ENCODE data around the gene FSTL3. TPM values are rescaled to one million over a fixed set of nuclear protein-coding genes. Genes with fewer than 3 reads are reported as not detected.

FSTL3 gene
- total and polyA plus RNA-seq, 2 of the 13 experiments (the other 11 are each of a cell fraction or from before 2014, with no cell fraction given): 13.5 to 15.6 TPM

- TF ChIP-seq ARID5B (CRISPR knock-in tag; IDR thresholded peaks at IDR 0.05): no peak
- no peak for TF ChIP-seq RFXANK (CRISPR knock-in tag; IDR thresholded peaks at IDR 0.05)
- TF ChIP-seq, protein P1, sequence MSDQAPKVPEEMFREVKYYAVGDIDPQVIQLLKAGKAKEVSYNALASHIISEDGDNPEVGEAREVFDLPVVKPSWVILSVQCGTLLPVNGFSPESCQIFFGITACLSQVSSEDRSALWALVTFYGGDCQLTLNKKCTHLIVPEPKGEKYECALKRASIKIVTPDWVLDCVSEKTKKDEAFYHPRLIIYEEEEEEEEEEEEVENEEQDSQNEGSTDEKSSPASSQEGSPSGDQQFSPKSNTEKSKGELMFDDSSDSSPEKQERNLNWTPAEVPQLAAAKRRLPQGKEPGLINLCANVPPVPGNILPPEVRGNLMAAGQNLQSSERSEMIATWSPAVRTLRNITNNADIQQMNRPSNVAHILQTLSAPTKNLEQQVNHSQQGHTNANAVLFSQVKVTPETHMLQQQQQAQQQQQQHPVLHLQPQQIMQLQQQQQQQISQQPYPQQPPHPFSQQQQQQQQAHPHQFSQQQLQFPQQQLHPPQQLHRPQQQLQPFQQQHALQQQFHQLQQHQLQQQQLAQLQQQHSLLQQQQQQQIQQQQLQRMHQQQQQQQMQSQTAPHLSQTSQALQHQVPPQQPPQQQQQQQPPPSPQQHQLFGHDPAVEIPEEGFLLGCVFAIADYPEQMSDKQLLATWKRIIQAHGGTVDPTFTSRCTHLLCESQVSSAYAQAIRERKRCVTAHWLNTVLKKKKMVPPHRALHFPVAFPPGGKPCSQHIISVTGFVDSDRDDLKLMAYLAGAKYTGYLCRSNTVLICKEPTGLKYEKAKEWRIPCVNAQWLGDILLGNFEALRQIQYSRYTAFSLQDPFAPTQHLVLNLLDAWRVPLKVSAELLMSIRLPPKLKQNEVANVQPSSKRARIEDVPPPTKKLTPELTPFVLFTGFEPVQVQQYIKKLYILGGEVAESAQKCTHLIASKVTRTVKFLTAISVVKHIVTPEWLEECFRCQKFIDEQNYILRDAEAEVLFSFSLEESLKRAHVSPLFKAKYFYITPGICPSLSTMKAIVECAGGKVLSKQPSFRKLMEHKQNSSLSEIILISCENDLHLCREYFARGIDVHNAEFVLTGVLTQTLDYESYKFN (CRISPR knock-in tag; conservative IDR thresholded peaks at IDR 0.05): no peak; the same call in 1 of the 2 replicates
- no peak for TF ChIP-seq ZNF615 (CRISPR knock-in tag; IDR thresholded peaks at IDR 0.05; ENCODE audit: borderline replicate concordance)
- TF ChIP-seq, protein P2, sequence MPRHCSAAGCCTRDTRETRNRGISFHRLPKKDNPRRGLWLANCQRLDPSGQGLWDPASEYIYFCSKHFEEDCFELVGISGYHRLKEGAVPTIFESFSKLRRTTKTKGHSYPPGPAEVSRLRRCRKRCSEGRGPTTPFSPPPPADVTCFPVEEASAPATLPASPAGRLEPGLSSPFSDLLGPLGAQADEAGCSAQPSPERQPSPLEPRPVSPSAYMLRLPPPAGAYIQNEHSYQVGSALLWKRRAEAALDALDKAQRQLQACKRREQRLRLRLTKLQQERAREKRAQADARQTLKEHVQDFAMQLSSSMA (CRISPR knock-in tag; IDR thresholded peaks at IDR 0.05): no peak
- TF ChIP-seq ZIK1 (CRISPR knock-in tag; IDR thresholded peaks at IDR 0.05; ENCODE audit: borderline replicate concordance, low read depth): peak; percentile 71; the same call in 1 of the 2 replicates
- no peak for TF ChIP-seq ELF1 (CRISPR knock-in tag; IDR thresholded peaks at IDR 0.05)
- TF ChIP-seq, protein P3, sequence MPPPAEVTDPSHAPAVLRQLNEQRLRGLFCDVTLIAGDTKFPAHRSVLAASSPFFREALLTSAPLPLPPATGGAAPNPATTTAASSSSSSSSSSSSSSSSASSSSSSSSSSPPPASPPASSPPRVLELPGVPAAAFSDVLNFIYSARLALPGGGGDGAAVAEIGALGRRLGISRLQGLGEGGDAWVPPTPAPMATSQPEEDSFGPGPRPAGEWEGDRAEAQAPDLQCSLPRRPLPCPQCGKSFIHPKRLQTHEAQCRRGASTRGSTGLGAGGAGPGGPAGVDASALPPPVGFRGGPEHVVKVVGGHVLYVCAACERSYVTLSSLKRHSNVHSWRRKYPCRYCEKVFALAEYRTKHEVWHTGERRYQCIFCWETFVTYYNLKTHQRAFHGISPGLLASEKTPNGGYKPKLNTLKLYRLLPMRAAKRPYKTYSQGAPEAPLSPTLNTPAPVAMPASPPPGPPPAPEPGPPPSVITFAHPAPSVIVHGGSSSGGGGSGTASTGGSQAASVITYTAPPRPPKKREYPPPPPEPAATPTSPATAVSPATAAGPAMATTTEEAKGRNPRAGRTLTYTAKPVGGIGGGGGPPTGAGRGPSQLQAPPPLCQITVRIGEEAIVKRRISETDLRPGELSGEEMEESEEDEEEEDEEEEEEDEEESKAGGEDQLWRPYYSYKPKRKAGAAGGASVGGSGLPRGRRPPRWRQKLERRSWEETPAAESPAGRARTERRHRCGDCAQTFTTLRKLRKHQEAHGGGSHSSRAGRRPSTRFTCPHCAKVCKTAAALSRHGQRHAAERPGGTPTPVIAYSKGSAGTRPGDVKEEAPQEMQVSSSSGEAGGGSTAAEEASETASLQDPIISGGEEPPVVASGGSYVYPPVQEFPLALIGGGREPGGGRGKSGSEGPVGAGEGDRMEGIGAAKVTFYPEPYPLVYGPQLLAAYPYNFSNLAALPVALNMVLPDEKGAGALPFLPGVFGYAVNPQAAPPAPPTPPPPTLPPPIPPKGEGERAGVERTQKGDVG (CRISPR knock-in tag; IDR thresholded peaks at IDR 0.05; ENCODE audit: borderline replicate concordance): no peak
- TF ChIP-seq, protein P4, sequence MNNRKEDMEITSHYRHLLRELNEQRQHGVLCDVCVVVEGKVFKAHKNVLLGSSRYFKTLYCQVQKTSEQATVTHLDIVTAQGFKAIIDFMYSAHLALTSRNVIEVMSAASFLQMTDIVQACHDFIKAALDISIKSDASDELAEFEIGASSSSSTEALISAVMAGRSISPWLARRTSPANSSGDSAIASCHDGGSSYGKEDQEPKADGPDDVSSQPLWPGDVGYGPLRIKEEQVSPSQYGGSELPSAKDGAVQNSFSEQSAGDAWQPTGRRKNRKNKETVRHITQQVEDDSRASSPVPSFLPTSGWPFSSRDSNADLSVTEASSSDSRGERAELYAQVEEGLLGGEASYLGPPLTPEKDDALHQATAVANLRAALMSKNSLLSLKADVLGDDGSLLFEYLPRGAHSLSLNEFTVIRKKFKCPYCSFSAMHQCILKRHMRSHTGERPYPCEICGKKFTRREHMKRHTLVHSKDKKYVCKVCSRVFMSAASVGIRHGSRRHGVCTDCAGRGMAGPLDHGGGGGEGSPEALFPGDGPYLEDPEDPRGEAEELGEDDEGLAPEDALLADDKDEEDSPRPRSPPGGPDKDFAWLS (CRISPR knock-in tag; IDR thresholded peaks at IDR 0.05; ENCODE audit: borderline replicate concordance): no peak
- TF ChIP-seq, protein P5, sequence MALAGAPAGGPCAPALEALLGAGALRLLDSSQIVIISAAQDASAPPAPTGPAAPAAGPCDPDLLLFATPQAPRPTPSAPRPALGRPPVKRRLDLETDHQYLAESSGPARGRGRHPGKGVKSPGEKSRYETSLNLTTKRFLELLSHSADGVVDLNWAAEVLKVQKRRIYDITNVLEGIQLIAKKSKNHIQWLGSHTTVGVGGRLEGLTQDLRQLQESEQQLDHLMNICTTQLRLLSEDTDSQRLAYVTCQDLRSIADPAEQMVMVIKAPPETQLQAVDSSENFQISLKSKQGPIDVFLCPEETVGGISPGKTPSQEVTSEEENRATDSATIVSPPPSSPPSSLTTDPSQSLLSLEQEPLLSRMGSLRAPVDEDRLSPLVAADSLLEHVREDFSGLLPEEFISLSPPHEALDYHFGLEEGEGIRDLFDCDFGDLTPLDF (CRISPR knock-in tag; IDR thresholded peaks at IDR 0.05): no peak
- TF ChIP-seq NONO (IDR thresholded peaks at IDR 0.05): no peak
- peak; percentile 65; the same call in 1 of the 2 replicates for TF ChIP-seq NONO (CRISPR knock-in tag; conservative IDR thresholded peaks at IDR 0.05)
- no peak for TF ChIP-seq CBFB (CRISPR knock-in tag; IDR thresholded peaks at IDR 0.05)
Observed at GRCh38 chr19:632579-633067, 43.6 kb upstream of the FSTL3 start (continued).

Measured in HepG2 (cell line).